Hematopoietic multipotent progenitor cell treated with erythropoietin and hydrocortisone succinate and interleukin-3 and kit ligand, for 8 days (in vitro differentiated cells): Measurements from ENCODE around the gene SLC31A1.
A peak's percentile ranks its signal among the peaks of the same experiment; 100 is the strongest.

Source experiments
- DNase-seq: peaks from one replicate; pipeline ENCODE4 v3.0.0-alpha.2; 2015

The SLC31A1 gene

GRCh38 chr9:113309204-113309813 is 88.0 kb downstream of the SLC31A1 start:
- DNase-seq, result peak; percentile 79

DNA sequence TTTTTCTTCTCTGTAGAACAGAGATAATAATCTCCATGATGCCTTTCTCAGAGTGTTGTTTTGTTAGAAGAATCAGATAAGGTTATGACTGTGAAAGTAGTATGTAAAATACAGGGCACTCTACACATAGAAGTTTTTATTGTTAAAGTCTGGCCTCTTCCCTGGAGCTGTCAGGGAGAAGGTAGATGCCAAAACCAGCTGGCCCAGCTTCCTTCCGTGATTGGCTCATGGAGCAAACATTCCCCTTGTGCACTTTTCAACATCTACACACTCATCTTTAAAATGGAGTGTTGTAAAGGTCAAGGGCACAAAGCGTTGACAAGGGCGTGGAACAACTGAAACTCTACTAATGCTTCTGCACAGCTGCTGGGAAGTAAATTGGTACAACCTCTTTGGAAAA is 89.2 kb downstream of the SLC31A1 start:
- DNase-seq, result no peak

GRCh38 chr9:113311961-113312360 is 90.6 kb downstream of the SLC31A1 start:
- DNase-seq, result no peak

DNA sequence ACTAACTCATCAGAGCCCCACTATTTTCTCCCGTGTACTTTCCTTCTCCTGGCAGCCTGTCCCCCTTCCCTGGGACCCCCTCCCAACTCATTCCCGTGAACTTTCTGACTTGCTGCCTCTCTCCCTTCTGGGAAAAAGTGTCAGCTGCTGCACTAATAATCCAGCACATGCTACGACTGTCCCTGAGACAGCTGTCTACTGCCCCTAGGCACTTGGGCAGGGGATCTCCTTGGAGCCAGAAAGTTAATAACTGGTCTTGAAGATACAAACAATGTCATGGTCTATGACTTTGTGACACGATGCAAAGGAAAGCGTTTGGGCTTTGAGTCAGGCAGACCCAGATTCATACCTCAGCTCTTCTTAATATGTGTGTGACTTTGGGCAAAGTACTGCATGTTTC is 91.9 kb downstream of the SLC31A1 start:
- no peak for DNase-seq
